Fibroblast of villous mesenchyme (primary cell): Measurements from ENCODE around the gene CTXN1. TPM values are rescaled to one million over a fixed set of nuclear protein-coding genes. Genes with fewer than 3 reads are reported as not detected.
A peak's percentile ranks its signal among the peaks of the same experiment; 100 is the strongest.

Source experiments
- DNase-seq: peaks from one replicate; pipeline ENCODE4 v3.0.0-alpha.2; 2010; ENCODE audit warnings: low read depth
- H3K4me3 ChIP-seq: 2 replicates; pipeline ENCODE4 v1.5.1; 2011; ENCODE audit warnings: low read depth, mild to moderate bottlenecking, low read length
- total RNA-seq: library from RNA; depleted of rRNA; stranded (reverse); fragments of >200 nt; gene quantifications from 2 replicates; pipeline ENCODE4 v1.2.3, GENCODE V29; 2012
- TF ChIP-seq, protein P1 (sequence below): IDR thresholded peaks from 2 replicates; pipeline ENCODE4 v1.5.1; 2012; ENCODE audit warnings: low read depth, mild to moderate bottlenecking, low read length; ENCODE audit not compliant: insufficient read depth

The CTXN1 gene
- total RNA-seq, 1 donor = 3.0 TPM

DNA sequence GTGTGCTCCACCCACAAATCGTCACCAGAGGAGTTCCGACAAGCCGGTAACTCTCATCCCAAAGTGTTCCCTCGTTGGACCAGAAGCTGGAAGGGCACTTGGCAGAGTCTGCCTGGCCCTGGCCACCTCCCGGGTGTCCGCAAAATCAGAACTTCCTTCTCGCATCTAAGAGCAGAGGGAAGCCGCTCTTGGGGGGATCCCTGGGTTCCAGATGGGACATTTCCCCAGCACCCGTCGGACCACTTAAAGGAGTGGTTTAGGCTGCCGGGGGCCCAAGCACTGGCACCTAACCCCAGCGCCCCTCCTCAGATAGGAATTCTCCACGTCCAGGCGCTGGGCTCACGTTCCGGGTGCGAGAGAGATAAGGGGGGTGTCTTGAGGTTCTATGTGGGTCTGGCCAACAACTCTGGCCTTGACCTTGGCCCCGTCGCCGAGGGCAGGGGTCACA lies 23.1 kb downstream of the CTXN1 start:
- no peak for DNase-seq
- H3K4me3 ChIP-seq = peak overlapping the region; percentile 69
- TF ChIP-seq, protein P1, sequence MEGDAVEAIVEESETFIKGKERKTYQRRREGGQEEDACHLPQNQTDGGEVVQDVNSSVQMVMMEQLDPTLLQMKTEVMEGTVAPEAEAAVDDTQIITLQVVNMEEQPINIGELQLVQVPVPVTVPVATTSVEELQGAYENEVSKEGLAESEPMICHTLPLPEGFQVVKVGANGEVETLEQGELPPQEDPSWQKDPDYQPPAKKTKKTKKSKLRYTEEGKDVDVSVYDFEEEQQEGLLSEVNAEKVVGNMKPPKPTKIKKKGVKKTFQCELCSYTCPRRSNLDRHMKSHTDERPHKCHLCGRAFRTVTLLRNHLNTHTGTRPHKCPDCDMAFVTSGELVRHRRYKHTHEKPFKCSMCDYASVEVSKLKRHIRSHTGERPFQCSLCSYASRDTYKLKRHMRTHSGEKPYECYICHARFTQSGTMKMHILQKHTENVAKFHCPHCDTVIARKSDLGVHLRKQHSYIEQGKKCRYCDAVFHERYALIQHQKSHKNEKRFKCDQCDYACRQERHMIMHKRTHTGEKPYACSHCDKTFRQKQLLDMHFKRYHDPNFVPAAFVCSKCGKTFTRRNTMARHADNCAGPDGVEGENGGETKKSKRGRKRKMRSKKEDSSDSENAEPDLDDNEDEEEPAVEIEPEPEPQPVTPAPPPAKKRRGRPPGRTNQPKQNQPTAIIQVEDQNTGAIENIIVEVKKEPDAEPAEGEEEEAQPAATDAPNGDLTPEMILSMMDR = no peak

DNA sequence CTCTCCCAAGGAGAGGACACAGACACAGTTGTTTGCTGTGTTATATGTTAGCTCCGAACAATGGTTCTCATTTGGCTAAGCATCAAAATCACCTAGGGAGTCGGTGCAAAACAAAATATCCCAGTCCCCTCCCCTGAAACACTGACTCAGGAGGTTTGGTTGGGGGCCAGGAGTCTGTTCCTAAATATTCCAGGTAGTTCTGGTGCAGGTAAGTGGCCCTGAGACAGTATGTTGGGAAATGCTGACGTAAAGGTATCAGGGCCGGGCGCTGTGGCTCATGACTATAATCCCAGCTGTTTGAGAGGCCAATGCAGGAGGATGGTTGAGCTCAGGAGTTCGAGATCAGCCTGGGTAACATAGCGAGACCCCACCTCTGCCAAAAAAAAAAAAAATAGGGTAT lies 24.6 kb downstream of the CTXN1 start:
- no peak overlapping the region for H3K4me3 ChIP-seq
- no peak for DNase-seq
- TF ChIP-seq, protein P1 = no peak

DNA sequence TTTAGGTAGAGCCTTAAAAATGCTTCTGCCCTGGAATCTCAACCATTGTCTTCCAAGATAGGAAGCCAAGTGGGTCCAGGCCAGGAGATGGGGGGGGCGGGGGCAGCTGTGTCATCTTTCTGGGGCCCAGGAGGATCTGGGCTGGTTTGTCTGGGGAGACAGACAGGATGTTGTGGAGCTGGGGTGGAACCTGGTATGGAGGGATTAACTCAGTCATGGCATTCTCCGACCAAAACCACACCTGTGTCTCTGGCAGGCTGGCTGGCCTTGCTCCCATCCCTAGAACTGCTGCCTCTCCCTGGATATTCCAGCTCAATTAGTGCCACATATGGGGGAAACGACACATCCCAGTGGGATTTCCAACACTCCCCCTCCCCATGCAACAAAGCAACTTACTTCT lies 25.0 kb downstream of the CTXN1 start:
- no peak for DNase-seq
- TF ChIP-seq, protein P1 = no peak
- no peak overlapping the region for H3K4me3 ChIP-seq

DNA sequence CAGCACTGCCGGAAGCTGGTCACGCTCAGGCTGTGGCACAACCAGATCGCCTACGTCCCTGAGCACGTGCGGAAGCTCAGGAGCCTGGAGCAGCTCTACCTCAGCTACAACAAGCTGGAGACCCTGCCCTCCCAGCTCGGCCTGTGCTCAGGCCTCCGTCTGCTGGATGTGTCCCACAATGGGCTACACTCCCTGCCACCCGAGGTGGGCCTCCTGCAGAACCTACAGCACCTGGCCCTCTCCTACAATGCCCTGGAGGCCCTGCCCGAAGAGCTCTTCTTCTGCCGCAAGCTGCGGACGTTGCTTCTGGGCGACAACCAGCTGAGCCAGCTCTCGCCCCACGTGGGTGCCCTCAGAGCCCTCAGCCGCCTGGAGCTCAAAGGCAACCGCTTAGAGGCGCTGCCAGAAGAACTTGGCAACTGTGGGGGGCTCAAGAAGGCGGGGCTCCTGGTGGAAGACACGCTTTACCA lies 25.5 kb downstream of the CTXN1 start:
- DNase-seq = no peak
- TF ChIP-seq, protein P1 = no peak
- no peak overlapping the region for H3K4me3 ChIP-seq

DNA sequence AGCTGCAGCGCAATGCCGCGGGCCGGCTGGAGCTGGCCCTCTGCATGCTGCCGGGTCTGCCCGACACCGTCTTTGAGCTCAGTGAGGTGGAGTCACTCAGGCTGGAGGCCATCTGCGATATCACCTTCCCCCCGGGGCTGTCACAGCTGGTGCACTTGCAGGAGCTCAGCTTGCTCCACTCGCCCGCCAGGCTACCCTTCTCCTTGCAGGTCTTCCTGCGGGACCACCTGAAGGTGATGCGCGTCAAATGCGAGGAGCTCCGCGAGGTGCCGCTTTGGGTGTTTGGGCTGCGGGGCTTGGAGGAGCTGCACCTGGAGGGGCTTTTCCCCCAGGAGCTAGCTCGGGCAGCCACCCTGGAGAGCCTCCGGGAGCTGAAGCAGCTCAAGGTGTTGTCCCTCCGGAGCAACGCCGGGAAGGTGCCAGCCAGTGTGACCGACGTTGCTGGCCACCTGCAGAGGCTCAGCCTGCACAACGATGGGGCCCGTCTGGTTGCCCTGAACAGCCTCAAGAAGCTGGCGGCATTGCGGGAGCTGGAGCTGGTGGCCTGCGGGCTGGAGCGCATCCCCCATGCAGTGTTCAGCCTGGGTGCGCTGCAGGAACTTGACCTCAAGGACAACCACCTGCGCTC lies 26.1 kb downstream of the CTXN1 start:
- DNase-seq = no peak
- no peak overlapping the region for H3K4me3 ChIP-seq
- TF ChIP-seq, protein P1 = no peak

DNA sequence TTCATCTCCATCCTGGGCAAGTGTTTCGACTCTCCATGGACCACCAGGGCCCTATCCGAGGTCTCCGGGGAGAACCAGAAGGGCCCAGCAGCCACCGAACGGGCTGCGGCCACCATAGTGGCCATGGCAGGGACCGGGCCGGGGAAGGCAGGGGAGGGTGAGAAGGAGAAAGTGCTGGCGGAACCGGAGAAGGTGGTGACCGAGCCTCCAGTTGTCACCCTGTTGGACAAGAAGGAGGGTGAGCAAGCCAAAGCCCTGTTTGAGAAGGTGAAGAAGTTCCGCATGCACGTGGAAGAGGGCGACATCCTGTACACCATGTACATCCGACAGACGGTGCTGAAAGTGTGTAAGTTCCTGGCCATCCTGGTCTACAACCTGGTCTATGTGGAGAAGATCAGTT lies 27.0 kb downstream of the CTXN1 start:
- no peak overlapping the region for H3K4me3 ChIP-seq
- TF ChIP-seq, protein P1 = no peak
- no peak for DNase-seq

DNA sequence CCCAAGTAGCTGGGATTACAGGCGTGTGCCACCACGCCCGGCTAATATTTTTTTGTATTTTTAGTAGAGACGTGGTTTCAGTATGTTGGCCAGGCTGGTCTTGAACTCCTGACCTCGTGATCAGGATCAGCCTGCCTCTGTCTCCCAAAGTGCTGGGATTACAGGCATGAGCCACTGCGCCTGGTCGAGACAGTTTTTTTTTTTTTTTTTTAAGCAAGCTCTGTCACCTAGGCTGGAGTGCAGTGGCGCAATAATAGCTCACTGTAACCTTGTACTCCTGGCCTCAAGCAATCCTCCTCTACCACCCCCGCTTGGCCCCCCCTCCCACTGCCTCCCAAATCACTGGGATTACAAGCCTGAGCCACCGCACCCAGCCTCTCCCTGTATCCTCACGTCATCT lies 28.6 kb downstream of the CTXN1 start:
- TF ChIP-seq, protein P1 = no peak
- H3K4me3 ChIP-seq = no peak overlapping the region
- DNase-seq = peak; percentile 16
